Activated naive CD8-positive, alpha-beta T cell treated with anti-CD3 and anti-CD28 coated beads, Interleukin-2, amount 50 U/mL, for 16 hours (primary cell): ENCODE results near the gene EPHB1.
"Not testable (repeated sequence)": the region's sequence is repeated elsewhere in the genome, so short reads cannot be mapped to it uniquely, and the experiment has no call there.

ENCODE experiments used
- DNase-seq: peaks from one replicate; pipeline ENCODE4 v3.0.0-alpha.2; 2020; ENCODE audit warnings: low read depth, low spot score

EPHB1 gene

GRCh38 chr3:134777341-134777740 lies 17.7 kb upstream of the EPHB1 start:
- no peak for DNase-seq

- not testable (repeated sequence) for DNase-seq
These were observed 6.8 kb upstream of the EPHB1 start for GRCh38 chr3:134788283-134788682.

- DNase-seq = no peak
These were observed 5.0 kb upstream of the EPHB1 start for GRCh38 chr3:134790065-134790464.

- DNase-seq = no peak
These were observed 3.1 kb upstream of the EPHB1 start for GRCh38 chr3:134791992-134792391.

- DNase-seq = no peak
These were observed 2.4 kb upstream of the EPHB1 start for GRCh38 chr3:134792700-134793099.

GRCh38 chr3:134793562-134793961 lies 1.5 kb upstream of the EPHB1 start:
- no peak for DNase-seq

- no peak for DNase-seq
These were observed 737 bp upstream of the EPHB1 start for GRCh38 chr3:134794323-134794722.

- no peak for DNase-seq
These were observed 753 bp downstream of the EPHB1 start for GRCh38 chr3:134795746-134796280.

GRCh38 chr3:134796281-134797056 lies 1.4 kb downstream of the EPHB1 start:
- DNase-seq = no peak

GRCh38 chr3:134797057-134797740 lies 2.1 kb downstream of the EPHB1 start:
- no peak for DNase-seq

GRCh38 chr3:134797741-134798451 lies 2.8 kb downstream of the EPHB1 start:
- no peak for DNase-seq

GRCh38 chr3:134798681-134799311 lies 3.7 kb downstream of the EPHB1 start:
- no peak for DNase-seq

- DNase-seq = no peak
These were observed 4.3 kb downstream of the EPHB1 start for GRCh38 chr3:134799393-134799792.

- DNase-seq = no peak
These were observed 6.3 kb downstream of the EPHB1 start for GRCh38 chr3:134801204-134801958.

GRCh38 chr3:134802428-134803050 lies 7.5 kb downstream of the EPHB1 start:
- DNase-seq = no peak

- DNase-seq = no peak
These were observed 8.0 kb downstream of the EPHB1 start for GRCh38 chr3:134803051-134803505.

- no peak for DNase-seq
These were observed 8.6 kb downstream of the EPHB1 start for GRCh38 chr3:134803652-134804051.

- no peak for DNase-seq
These were observed 9.7 kb downstream of the EPHB1 start for GRCh38 chr3:134804508-134805480.

- no peak for DNase-seq
These were observed 12.1 kb downstream of the EPHB1 start for GRCh38 chr3:134807189-134807588.
